Cardiac septum (tissue), 1 donor: Measurements from ENCODE around the gene LIFR. TPM values are rescaled to one million over a fixed set of nuclear protein-coding genes. Genes with fewer than 3 reads are reported as not detected.
"Not testable (repeated sequence)": the region's sequence is repeated elsewhere in the genome, so short reads cannot be mapped to it uniquely, and the experiment has no call there.

Source experiments
- DNase-seq: peaks from one replicate; pipeline ENCODE4 v3.0.0-alpha.2; 2020; ENCODE audit warnings: low spot score
- intact Hi-C: fragments of 100-400 bp; cut with DNase I; formaldehyde crosslinking; loops from one replicate; pipeline ENCODE4 v1.14.0; 2022
- total RNA-seq: library from RNA; stranded (reverse); fragmentation: NEBNext Ultra II Directional; extraction: Animal tissue kit (Norgen Biotek cat#: 25700); gene quantifications from one replicate; pipeline ENCODE4 v1.2.1, GENCODE V29; 2021
- donor health status: DM: no; HTN: no; CAD: no.

Gene LIFR
- total RNA-seq, 1 donor from 2014 or later: 30.9 TPM

DNA sequence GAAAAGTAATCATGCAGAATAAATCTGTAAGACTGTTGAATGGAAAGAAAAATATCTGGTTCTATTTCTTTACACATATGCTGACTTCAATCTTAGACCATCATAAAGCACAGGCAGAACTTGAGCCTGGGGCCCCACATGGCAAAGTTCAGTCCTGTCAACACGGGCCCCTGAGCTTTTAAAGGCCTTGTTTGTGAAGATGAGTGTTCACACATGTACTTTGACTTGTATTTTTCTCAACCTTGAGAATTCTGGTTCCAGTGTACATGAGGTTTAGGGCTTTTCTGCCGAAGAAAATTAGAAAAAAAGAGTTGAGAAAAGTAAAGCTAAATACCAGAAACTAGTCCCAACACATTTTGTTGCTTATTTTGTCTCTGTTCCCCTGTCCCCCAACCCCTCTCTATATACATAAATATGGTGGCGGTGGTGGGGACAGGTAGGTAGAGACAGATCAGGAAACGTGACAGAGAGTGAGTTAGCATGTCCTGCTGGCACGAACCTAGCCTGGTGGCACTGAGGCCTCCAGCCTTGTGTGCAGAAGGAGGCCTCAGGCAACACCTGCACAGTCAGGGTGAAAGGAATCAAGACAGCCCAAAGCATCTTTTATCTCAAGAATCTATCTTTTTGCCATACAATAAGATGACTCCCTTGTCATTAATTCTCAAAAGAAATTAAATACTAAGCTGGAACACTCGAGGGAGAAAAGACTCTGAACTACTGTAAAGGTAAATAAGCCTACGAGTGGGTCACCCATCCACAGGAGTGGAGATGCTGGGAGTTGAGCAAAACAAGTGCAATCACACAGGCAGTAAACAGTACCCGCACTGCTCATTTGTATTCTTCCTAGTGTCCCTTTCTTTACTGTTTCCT, 22.9 kb downstream of the LIFR start:
- no peak for DNase-seq
- intact Hi-C loops: no loop called here

DNA sequence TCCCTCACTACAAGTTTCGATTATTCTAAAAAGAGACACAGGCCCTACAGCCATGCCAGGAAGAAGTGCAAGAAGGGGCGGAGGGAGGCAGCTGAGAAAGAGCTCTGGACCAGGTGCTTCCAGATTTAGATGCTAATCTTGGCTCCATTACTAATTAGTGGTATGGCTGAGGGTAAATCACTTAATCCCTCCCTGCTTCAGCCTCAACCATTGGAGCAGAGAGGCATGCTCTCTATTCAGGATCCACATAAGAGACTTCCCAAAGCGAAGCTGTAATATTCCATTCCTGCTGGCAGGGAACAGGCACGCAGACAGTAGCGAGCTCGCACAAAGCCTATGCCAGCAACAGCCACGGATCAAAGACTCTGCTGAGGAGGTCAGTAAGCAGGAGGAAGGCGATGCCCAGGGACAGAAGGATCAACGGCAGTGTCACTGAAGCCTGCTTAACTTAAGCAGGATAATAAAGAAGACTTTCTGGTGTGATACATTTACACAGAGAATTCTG, 24.2 kb downstream of the LIFR start:
- intact Hi-C loops: no loop called here
- no peak for DNase-seq

DNA sequence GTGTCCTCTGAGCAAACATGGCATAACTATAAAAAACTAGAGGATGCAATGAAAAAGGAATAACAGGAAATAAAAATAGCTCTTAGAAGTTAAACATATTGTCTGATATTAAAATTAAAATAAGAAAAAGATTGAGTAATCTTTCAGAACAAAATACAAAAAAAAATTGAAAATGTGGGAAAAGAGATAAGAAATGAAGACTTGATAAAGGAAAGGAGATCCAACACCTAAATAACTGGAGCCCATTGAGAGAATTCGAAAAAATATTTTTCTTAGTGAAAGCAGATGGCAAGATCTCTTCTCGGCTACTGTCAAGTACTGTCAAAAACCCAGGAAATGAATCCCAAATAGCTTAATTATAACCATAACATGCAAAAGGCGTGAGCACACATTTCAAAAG, 24.9 kb downstream of the LIFR start:
- no peak for DNase-seq
- intact Hi-C loops: no loop called here

DNA sequence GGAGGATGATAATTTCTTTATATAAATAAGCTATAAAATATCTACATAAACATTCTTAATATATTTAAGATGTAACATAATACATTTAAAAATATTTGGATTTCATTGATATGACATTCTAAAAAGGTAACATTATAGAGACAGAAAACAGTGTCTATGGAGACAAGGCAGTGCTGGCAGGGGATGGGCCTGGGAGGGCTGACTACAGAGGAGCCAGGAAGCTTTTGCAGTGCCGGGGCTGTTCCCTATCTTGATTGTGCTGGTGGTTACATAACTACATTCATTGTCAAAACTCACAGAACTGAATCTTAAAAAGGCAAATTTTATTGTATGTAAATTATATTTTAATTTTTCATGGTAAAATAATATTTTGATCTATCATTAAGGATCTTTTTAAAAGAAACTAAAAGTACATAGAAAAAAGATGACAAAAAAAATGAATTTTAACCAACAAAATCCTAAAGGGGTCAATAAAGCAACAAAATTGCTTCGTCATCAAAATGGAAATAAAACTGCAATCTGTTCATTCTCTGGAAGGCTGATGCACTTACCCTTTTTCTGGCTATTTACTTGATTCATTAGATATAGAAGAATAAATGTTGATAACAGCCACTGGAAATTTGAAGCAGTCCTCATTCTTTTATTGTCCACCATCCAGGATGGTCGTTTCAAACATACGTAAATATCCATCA, 26.3 kb downstream of the LIFR start:
- intact Hi-C loops: no loop called here

DNA sequence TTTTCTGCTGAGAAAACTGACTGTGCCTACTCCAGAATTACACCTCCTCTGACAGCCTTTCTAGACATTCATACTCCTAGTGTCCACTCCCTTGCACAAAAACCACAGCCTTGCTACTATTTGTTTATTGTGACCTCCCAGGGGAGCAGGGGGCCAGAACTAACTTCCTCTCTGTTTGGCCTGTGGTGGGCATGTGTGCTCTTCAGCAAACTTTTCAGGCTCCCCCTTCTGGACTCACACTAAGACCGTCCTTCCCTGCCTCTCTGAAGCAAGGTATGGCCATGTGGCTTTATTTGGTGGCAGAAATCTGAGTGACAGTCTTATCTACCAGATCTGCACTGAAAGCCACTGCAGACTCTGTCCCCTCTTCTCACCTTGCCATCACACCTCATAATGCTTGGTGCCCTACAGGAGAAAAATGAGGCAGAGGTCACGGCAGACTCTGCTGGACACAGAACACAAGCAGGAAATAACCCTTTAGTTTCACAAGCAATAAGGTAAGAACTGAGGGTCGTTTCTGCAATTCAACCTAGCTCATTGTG, 28.2 kb downstream of the LIFR start:
- intact Hi-C loops: no loop called here
- no peak for DNase-seq

More for the DNA sequence above, 26.3 kb downstream of the LIFR start:
- DNase-seq: no peak

DNA sequence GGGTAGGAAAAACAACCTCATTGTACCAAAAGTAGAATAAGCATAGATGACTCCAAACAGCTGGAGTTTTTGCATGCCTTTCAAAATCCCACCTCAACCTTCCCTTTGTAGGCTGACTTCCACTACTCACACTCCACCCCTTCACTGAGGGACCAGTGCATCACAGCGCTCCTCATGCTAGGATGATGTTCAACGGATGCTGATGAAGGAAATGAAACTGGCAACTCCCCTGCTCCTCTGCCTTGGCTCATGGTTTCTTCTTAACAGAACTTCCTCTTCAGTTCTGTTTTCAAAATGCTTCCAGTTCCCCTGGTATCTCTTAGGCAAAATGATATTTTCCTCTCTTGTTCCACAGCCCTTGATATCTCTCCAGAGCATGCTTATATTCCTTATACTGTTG, 29.0 kb downstream of the LIFR start:
- intact Hi-C loops: no loop called here
- DNase-seq: no peak

DNA sequence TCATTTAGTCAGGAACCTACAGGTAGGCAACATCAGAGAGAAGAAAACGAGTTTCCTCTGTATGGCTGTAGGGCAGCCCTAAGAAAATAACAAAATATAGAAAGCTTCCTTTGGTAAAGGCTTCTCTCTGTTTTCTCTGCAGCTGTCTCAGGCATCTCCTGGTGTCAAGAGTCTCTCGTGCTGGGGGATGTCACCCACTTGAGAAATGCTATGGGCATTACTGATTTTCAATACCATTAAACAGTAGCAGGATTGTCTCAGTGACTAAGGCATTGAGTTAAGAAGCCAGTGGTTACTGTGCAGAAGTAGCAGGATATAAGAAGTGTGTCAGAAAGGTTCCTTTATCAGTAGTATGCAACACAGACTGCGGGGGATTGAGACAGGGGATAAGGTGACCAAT, 32.4 kb downstream of the LIFR start:
- no peak for DNase-seq
- intact Hi-C loops: no loop called here

DNA sequence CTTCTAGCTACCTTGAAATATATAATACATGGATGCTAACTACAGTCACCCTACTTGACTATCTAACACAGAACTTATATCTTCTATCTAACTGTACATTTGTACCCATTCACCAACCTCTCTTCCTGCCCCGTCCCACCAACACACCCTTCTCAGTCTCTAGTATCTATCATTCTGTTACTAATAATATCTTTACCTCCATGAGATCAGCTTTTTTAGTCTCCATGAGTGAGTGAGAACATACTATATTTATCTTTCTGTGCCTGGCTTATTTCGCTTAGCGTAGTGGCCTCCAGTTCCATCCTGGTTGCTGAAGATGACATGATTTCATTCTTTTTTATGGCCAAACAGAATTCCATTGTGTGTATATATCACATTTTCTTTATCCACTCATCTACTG, 37.0 kb downstream of the LIFR start:
- intact Hi-C loops: no loop called here
- DNase-seq: no peak

DNA sequence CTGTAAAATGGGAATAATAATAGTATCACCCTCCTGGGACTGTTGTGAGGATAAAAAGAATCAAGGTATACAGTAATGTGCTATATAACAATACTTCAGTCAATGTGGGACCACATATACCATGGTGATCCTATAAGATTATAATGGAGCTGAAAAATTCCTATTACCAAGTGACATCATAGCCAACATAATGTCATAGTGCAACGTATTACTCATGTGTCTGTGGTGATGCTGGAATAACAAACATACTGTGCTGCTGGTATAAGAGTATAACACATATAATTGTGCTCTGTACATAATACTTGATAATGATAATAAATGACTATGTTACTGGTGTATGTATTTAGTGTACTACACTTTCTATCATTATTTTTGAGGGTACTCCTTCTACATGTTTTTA, 38.1 kb downstream of the LIFR start:
- no peak for DNase-seq
- intact Hi-C loops: no loop called here

DNA sequence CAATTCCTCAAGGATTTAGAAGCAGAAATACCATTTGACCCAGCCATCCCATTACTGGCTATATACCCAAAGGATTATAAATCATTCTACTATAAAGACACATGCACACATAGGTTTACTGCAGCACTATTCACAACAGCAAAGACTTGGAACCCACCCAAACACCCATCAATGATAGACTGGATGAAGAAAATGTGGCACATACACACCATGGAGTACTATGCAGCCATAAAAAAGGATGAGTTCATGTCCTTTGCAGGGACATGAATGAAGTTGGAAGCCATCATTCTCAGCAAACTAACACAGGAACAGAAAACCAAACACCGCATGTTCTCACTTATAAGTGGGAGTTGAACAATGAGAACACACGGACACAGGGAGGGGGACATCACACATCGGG, 39.8 kb downstream of the LIFR start:
- DNase-seq, intact Hi-C loops: not testable (repeated sequence)

DNA sequence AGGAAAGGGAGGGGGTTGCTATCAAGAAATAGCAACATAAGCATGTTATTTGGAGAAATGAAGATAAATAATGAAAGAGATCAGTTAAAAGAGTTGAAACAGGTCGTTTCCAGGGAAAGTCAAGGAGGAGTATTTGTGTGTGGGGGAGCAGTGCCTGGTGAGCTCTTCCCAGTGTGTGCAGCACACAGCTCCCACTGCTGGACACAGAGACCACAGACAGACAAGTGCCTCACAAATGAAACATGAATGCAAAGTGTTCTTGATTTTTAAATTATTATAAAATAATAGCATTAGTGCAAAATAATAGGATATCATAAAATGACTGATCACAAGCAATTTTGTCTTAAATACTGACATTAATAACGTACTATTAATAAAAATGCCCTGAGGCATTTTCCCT, 40.8 kb downstream of the LIFR start:
- intact Hi-C loops: no loop called here
- no peak for DNase-seq

DNA sequence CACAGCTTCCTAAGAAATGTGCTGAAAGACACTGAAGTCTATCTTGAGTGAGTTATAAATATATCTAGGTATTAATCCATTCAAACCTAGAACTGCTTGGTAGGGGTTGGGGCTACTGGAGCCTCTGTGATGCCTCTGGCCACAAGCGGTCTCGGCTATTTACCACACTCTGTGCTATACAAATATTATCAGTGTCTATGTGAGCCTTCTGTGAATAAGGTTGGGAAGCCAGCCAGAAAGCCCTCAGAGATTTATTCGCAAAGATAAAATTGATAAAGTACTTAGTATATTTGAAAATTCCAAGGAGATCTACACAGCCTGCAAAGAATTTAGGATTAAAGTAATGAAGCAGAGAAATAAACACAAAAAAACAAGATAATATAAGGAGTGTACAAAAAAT, 41.4 kb downstream of the LIFR start:
- intact Hi-C loops: no loop called here
- no peak for DNase-seq

DNA sequence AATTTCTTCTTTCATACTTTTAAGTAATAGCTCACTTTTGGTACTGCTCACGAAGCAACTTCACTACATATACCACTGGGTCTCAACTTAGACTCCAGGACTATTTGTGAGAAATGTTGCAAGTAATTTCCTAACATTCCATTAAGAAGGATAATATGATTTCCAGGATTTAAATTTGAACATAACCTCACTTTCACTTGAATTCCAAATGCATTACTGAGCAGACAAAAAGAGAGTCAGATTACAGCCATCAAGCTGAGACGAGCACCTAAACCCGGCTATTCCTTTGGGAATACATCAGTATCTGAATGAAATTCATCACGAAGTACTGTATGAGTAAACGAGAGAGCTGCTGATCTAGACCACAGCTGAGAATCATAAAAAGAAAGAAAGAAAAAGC, 47.3 kb downstream of the LIFR start:
- no peak for DNase-seq
- intact Hi-C loops: no loop called here

DNA sequence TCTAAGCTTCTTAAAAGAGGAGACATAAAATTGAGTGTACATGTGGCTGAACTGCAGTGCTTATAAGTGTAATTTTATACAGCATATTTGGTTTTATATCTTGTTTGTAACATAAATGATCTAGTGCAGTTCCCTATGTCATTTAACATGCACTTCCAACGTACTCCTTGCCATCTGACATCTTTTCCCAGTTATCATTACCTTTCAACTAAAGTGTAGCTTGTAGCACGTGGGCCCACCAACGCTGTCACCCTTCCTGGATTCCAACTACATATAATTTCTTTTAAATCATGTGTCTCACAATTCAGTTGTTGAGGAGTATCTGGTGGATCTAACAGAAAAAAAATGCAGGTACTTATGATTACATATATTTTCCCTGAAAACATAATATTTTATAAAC, 50.1 kb downstream of the LIFR start:
- intact Hi-C loops: no loop called here

DNA sequence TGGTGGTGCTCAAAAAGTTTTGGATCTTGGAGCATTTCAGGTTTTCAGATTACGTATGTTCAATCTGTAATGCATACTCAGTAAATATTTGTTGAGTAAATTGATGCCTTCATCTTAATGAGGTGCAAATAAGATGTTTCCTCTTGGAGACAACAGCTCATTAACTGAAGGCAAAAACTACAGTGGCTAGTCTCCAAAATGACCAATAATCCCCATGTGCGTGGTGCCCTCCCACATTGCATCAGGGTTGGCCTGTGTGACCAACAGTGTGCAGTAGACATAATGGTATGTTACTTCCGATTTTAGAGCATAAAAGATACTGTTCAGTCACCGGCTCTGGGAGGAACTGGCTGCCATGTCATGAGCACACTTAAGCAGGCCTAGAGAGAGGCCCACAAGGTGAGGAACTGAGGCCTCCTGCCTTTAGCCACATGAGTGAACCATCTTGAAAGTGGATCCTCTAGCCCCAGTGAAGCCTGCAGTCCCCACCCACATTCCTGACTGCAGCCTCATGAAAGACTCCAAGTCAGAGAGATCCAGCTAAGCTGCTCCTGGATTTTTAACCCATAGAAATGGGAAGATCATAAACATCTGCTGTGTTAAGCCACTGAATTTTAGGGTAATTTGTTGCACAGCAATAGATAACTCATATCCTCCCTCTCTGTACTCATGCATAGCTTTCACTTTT, 55.7 kb downstream of the LIFR start:
- no peak for DNase-seq
- intact Hi-C loops: no loop called here

More for the DNA sequence above, 50.1 kb downstream of the LIFR start:
- no peak for DNase-seq

DNA sequence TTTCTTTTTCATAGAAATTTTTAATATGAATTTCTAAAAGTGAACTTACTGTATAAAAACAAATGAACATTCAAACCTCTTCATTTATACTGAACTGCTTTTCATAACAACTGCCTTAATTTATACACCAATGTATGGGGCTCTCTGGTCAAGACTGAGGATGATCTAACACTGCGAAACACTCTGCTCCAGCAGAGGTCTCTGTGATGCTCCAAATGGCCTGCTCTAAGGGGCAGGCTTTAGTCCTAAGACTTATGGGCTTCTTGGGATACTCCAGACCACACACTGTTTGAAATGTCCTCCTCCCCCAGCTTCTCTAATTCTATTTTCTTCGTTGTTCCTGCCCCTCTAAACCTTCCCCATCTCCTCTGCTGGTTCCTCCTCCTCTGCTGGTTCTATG, 58.5 kb downstream of the LIFR start:
- intact Hi-C loops: no loop called here
- DNase-seq: no peak

DNA sequence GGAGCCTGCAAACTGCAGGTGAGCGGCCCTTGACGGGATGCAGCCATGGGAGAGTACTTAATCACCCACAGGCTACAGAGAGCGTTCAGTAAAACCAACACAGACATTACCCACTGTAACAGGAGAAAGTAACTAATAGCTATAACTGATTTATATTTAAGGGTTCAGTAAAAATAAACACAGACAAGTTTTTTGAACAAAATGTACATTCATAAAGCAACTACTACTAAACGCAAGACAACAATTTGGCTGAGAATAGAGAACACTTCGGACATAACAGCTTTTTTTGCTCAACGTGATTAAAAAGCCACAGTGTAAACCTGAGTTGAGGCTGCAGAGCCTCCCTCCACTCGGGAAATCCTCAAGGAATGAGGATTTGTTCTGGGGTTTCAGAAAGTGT, 61.7 kb downstream of the LIFR start:
- intact Hi-C loops: no loop called here
- no peak for DNase-seq

DNA sequence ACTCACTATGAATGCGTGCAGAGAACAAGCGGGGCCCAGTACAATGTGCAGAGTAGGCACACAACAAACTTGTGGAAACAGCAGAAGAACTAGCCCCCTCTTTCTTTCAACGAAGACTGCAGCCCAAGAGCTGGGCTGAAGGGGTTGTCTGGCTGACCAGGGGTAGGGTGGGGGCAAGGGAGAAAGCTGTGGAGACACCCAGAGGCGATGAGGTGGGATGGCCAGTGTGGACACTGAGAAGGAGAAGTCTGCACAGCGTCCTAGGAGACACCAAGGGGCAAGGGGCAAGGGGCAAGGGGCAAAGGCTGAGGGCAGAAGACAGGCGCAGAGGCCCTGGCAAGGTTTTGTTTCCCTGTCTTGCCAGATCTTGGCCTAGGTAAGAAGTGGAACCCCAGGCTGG, 62.3 kb downstream of the LIFR start:
- intact Hi-C loops: no loop called here
- no peak for DNase-seq

DNA sequence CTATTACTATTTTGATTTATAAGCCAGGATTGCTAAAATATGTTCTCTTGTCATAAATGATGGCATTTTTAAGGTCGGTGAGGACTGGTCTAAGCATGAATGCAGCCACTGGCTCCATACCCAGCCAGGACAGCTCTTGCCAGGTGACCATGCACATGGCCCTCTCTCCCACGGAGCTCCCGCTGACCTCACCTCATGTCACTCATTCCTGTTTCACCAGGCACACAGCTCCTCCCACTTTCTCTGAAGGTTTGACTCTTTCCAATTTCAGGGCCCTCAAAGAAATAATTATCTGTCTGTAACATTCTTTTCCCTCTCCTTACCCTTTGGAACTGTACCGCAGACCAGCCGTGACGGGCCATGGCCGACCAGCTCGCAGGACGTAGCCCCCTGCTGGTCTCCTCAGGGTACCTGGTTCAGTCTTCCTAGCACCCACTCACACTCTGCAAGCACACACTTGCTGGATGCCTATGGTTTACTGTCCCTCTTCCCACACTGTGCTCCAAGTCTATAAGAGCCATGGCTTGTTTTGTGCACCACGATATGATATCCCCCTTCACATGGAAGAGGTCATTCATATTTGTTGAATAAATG, 72.5 kb downstream of the LIFR start:
- intact Hi-C loops: no loop called here
- no peak for DNase-seq
